Sigmoid colon (tissue), 7 donors: ENCODE results near the gene AGBL5. TPM values are rescaled to one million over a fixed set of nuclear protein-coding genes. Genes with fewer than 3 reads are reported as not detected.

Experiments
- DNase-seq: peaks from one replicate; pipeline ENCODE4 v3.0.0-alpha.2; 2019
- H3K27ac ChIP-seq, 4 donors: fragments of 200-600 bp; sonication (generic); one replicate each; pipeline ENCODE4 v1.5.1; 2016 to 2019; ENCODE audit warnings: mild to moderate bottlenecking in 1 of 4
- H3K27me3 ChIP-seq, 3 donors: fragments of 200-600 bp; sonication (generic); one replicate each; pipeline ENCODE4 v1.5.1; 2019; ENCODE audit warnings: mild to moderate bottlenecking in 1 of 3
- H3K36me3 ChIP-seq, 4 donors: fragments of 200-600 bp; sonication (generic); one replicate each; pipeline ENCODE4 v1.5.1; 2016 to 2019
- H3K4me1 ChIP-seq, 4 donors: fragments of 200-600 bp; sonication (generic); one replicate each; pipeline ENCODE4 v1.5.1; 2017 to 2019
- H3K4me3 ChIP-seq, 4 donors: fragments of 200-600 bp; sonication (generic); one replicate each; pipeline ENCODE4 v1.5.1; 2017 to 2019; ENCODE audit warnings: mild to moderate bottlenecking in 2 of 4, moderate library complexity in 1 of 4
- H3K9me3 ChIP-seq, 4 donors: fragments of 200-600 bp in 3 of 4; sonication (generic) in 3 of 4; one replicate each; pipeline versions ENCODE4 v1.5.1 to v1.6.1; 2013 to 2019
- CTCF ChIP-seq, 4 experiments: fragments of 450-650 bp in 3 of 4; fragments of 200-600 bp in 1 of 4; IDR thresholded peaks; one replicate each; pipeline ENCODE4 v1.5.1; 2016 to 2019; ENCODE audit warnings: antibody characterized with exemption in 4 of 4, mild to moderate bottlenecking in 3 of 4, moderate library complexity in 2 of 4
- EP300 ChIP-seq, 4 donors: sonication (generic); formaldehyde crosslinking; IDR thresholded peaks; one replicate each; pipeline ENCODE4 v1.6.1; 2017; ENCODE audit warnings: antibody characterized with exemption in 4 of 4
- POLR2A ChIP-seq, 2 donors: fragments of 450-650 bp; IDR thresholded peaks; one replicate each; pipeline ENCODE4 v1.6.1; 2016; ENCODE audit warnings: antibody characterized with exemption in 2 of 2, mild to moderate bottlenecking in 2 of 2, moderate library complexity in 2 of 2
- POLR2AphosphoS5 ChIP-seq, 4 donors: sonication (generic); formaldehyde crosslinking; IDR thresholded peaks; one replicate each; pipeline ENCODE4 v1.6.1; 2017; ENCODE audit warnings: antibody characterized with exemption in 4 of 4
- whole genome bisulfite sequencing, 2 donors: extraction: QIAGEN DNeasy Blood & Tissue Kit; methylation state at CpG; one replicate each; pipeline ENCODE4 v1.1.7; 2013; 5-methylcytosine and 5-hydroxymethylcytosine counted together
- intact Hi-C: fragments of 100-400 bp; cut with DNase I; formaldehyde crosslinking; loops from one replicate; pipeline ENCODE4 v1.15.1; 2023
- polyA plus RNA-seq, 3 donors: library from polyadenylated mRNA; stranded (reverse); fragments of 200-250 nt; gene quantifications; one replicate each; pipeline ENCODE4 v1.2.3, GENCODE V29; 2013
- total RNA-seq, 4 donors: library from RNA; depleted of rRNA; stranded (reverse); fragments of >200 nt; gene quantifications; one replicate each; pipeline ENCODE4 v1.1.0, GENCODE V29; 2016
- donor health status: healthy with polysubstance abuse.
- donor health status: Bipolar disorder and iron deficiency.
- donor health status: healthy.

The AGBL5 gene
- total and polyA plus RNA-seq, 7 donors, result 12.4 to 23.3 (median 16.8) TPM

GRCh38 chr2:27006602-27007415, 44.7 kb upstream of the AGBL5 start:
- H3K4me1 ChIP-seq, result peaks cover 0 to 3% (median 0%) of the 10 kb centered on the region in 4 donors
- H3K36me3 ChIP-seq, result no peaks in the 10 kb centered on the region
- H3K27me3 ChIP-seq, result no peaks in the 10 kb centered on the region
- H3K9me3 ChIP-seq, result no peaks in the 10 kb centered on the region
- no peak overlapping the region for H3K27ac ChIP-seq
- TF ChIP-seq CTCF (IDR thresholded peaks at IDR 0.05) (no peak), POLR2AphosphoS5 (IDR thresholded peaks at IDR 0.05) (no peak), EP300 (IDR thresholded peaks at IDR 0.05) (no peak), POLR2A (IDR thresholded peaks at IDR 0.05) (no peak)
- no peak overlapping the region for H3K4me3 ChIP-seq
- intact Hi-C loops, result no loop called here
- WGBS, 2 donors, result 82 to 84% methylated on average over 6 of the region's 6 CpGs
- DNase-seq, result no peak

GRCh38 chr2:27007416-27008374, 43.8 kb upstream of the AGBL5 start:
- no peak for TF ChIP-seq CTCF (IDR thresholded peaks at IDR 0.05)
- no peak for TF ChIP-seq POLR2A (IDR thresholded peaks at IDR 0.05)
- TF ChIP-seq POLR2AphosphoS5 (IDR thresholded peaks at IDR 0.05), result no peak
- no peak for TF ChIP-seq EP300 (IDR thresholded peaks at IDR 0.05)
- no peak for DNase-seq
- WGBS, 2 donors, result 84 to 85% methylated on average over 8 of the region's 8 CpGs

GRCh38 chr2:27008678-27009077, 42.8 kb upstream of the AGBL5 start:
- no peaks in the 10 kb centered on the region for H3K9me3 ChIP-seq
- TF ChIP-seq POLR2A (IDR thresholded peaks at IDR 0.05) (no peak), EP300 (IDR thresholded peaks at IDR 0.05) (no peak), CTCF (IDR thresholded peaks at IDR 0.05) (no peak), POLR2AphosphoS5 (IDR thresholded peaks at IDR 0.05) (no peak)
- no peak for DNase-seq
- H3K27ac ChIP-seq, result no peak overlapping the region
- H3K36me3 ChIP-seq, result no peaks in the 10 kb centered on the region
- H3K27me3 ChIP-seq, result no peaks in the 10 kb centered on the region
- intact Hi-C loops, result no loop called here
- peaks cover 0 to 3% (median 0%) of the 10 kb centered on the region in 4 donors for H3K4me1 ChIP-seq
- H3K4me3 ChIP-seq, result no peak overlapping the region
- WGBS, 2 donors, result 90 to 91% methylated on average over 4 of the region's 4 CpGs

More at GRCh38 chr2:27007416-27008374, 43.8 kb upstream of the AGBL5 start:
- intact Hi-C loops, result no loop called here
- H3K9me3 ChIP-seq, result no peaks in the 10 kb centered on the region
- H3K27me3 ChIP-seq, result no peaks in the 10 kb centered on the region
- H3K4me3 ChIP-seq, result no peak overlapping the region
- no peaks in the 10 kb centered on the region for H3K36me3 ChIP-seq
- H3K4me1 ChIP-seq, result peaks cover 0 to 3% (median 0%) of the 10 kb centered on the region in 4 donors
- H3K27ac ChIP-seq, result no peak overlapping the region

- Histone ChIP-seq H3K4me3 (no peak overlapping the region), H3K27ac (no peak overlapping the region), H3K27me3 (no peaks in the 10 kb centered on the region), H3K4me1 (peaks cover 0 to 3% (median 0%) of the 10 kb centered on the region in 4 donors), H3K36me3 (no peaks in the 10 kb centered on the region), H3K9me3 (no peaks in the 10 kb centered on the region)
- no peak for TF ChIP-seq EP300 (IDR thresholded peaks at IDR 0.05)
- TF ChIP-seq POLR2AphosphoS5 (IDR thresholded peaks at IDR 0.05), result no peak
- no peak for TF ChIP-seq CTCF (IDR thresholded peaks at IDR 0.05)
- no peak for TF ChIP-seq POLR2A (IDR thresholded peaks at IDR 0.05)
- no peak for DNase-seq
- intact Hi-C loops, result no loop called here
Measured at GRCh38 chr2:27009083-27009482, 42.4 kb upstream of the AGBL5 start.
